Left ventricle myocardium inferior (tissue), 1 donor: ENCODE measurements around the gene PAX5. TPM values are rescaled to one million over a fixed set of nuclear protein-coding genes. Genes with fewer than 3 reads are reported as not detected.

ENCODE experiments used
- DNase-seq: peaks from one replicate; pipeline ENCODE4 v3.0.0-alpha.2; 2020
- H3K27ac ChIP-seq: fragments of 200-600 bp; replicated peaks from 2 replicates; pipeline ENCODE4 v1.8.0; 2021
- H3K27me3 ChIP-seq: fragments of 200-600 bp; 2 replicates; pipeline ENCODE4 v1.8.0; 2021; ENCODE audit warnings: low read depth
- H3K36me3 ChIP-seq: fragments of 200-600 bp; 2 replicates; pipeline ENCODE4 v1.8.0; 2021
- H3K4me1 ChIP-seq: fragments of 200-600 bp; 2 replicates; pipeline ENCODE4 v1.8.0; 2021
- H3K4me3 ChIP-seq: fragments of 200-600 bp; 2 replicates; pipeline ENCODE4 v1.8.0; 2021; ENCODE audit warnings: mild to moderate bottlenecking, moderate library complexity
- H3K9me3 ChIP-seq: fragments of 200-600 bp; replicated peaks from 2 replicates; pipeline ENCODE4 v1.8.0; 2021
- intact Hi-C: fragments of 100-400 bp; cut with micrococcal nuclease; formaldehyde crosslinking; loops from one replicate; pipeline ENCODE4 v1.11.0; 2022
- total RNA-seq: library from RNA; stranded (reverse); fragmentation: NEBNext Ultra II Directional; extraction: Animal tissue kit (Norgen Biotek cat#: 25700); gene quantifications from one replicate; pipeline ENCODE4 v1.2.1, GENCODE V29; 2021
- TF ChIP-seq, protein P1 (sequence below): fragments of 200-600 bp; IDR thresholded peaks from 2 replicates; pipeline ENCODE4 v1.8.0; 2021; ENCODE audit warnings: antibody characterized with exemption, mild to moderate bottlenecking, borderline replicate concordance
- donor health status: DM: no; HTN: yes; CAD: no; lungs with severe emphysema.

PAX5 gene
- total RNA-seq, 1 donor from 2014 or later, result not detected

GRCh38 chr9:36834736-36835135 lies 199.3 kb downstream of the PAX5 start:
- peaks cover 64% of the 10 kb centered on the region for H3K27me3 ChIP-seq
- no peak overlapping the region for H3K27ac ChIP-seq
- intact Hi-C loops, result no loop called here
- no peak overlapping the region for H3K4me3 ChIP-seq
- no peaks in the 10 kb centered on the region for H3K36me3 ChIP-seq
- no peak for DNase-seq
- H3K4me1 ChIP-seq, result no peaks in the 10 kb centered on the region
- TF ChIP-seq, protein P1, sequence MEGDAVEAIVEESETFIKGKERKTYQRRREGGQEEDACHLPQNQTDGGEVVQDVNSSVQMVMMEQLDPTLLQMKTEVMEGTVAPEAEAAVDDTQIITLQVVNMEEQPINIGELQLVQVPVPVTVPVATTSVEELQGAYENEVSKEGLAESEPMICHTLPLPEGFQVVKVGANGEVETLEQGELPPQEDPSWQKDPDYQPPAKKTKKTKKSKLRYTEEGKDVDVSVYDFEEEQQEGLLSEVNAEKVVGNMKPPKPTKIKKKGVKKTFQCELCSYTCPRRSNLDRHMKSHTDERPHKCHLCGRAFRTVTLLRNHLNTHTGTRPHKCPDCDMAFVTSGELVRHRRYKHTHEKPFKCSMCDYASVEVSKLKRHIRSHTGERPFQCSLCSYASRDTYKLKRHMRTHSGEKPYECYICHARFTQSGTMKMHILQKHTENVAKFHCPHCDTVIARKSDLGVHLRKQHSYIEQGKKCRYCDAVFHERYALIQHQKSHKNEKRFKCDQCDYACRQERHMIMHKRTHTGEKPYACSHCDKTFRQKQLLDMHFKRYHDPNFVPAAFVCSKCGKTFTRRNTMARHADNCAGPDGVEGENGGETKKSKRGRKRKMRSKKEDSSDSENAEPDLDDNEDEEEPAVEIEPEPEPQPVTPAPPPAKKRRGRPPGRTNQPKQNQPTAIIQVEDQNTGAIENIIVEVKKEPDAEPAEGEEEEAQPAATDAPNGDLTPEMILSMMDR, result no peak
- H3K9me3 ChIP-seq, result no peaks in the 10 kb centered on the region

DNA sequence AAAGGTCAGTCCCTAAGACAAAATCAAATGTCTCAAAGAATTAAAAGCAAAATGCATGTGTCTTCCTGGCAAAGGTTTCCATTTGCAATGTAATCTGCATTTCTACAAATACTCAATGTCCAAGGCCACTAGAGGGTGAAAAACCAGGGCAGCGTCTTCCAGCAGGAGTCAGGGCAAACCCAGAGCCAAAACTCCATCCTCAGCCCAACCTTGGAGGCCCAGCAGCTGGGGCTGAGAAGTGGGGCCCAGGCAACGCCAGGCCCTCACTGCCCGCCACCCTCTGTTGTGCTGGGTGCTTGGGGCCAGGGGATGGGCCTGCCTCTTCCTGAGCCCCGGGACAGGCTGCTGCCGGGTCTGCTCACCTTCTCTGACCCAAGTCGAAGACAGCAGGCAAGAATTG lies 200.1 kb downstream of the PAX5 start:
- Histone ChIP-seq H3K9me3 (no peaks in the 10 kb centered on the region), H3K4me1 (no peaks in the 10 kb centered on the region), H3K27me3 (peaks cover 62% of the 10 kb centered on the region), H3K27ac (no peak overlapping the region), H3K36me3 (no peaks in the 10 kb centered on the region), H3K4me3 (no peak overlapping the region)
- DNase-seq, result no peak
- TF ChIP-seq, protein P1, result no peak
- intact Hi-C loops, result no loop called here

DNA sequence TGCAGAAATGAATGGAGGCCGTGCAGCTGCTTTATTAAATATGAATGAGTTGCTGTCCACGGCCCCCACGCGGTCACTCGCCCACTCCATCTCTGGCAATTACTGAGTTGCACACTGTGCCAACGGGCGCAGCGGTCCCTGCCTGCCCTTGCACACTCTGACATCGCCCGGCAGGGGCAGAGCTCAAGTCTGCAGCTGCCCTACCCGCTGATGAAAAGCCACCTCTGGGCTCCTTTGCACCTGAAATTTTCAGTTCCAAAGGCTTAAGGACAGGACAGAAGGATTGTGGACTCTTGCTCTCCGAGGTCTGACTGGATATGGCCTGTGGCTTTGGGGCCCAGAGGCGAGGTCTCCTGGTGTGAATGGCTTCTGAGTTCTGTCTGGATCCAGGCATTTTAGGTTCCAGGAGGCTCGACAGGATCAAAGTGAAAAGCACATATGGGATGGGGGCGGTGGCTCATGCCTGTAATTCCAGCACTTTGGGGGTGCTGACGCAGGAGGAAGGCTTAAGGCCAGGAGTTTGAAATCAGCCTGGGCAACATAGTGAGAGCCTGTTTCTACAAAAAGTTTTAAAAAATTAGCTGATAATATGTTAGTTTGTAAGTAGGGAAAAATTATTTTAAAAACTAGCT lies 201.8 kb downstream of the PAX5 start:
- H3K36me3 ChIP-seq, result no peaks in the 10 kb centered on the region
- intact Hi-C loops, result no loop called here
- no peak for DNase-seq
- H3K4me3 ChIP-seq, result no peak overlapping the region
- H3K27ac ChIP-seq, result no peak overlapping the region
- H3K4me1 ChIP-seq, result no peaks in the 10 kb centered on the region
- TF ChIP-seq, protein P1, result no peak
- H3K27me3 ChIP-seq, result peaks cover 62% of the 10 kb centered on the region
- no peaks in the 10 kb centered on the region for H3K9me3 ChIP-seq

- H3K4me1 ChIP-seq, result no peaks in the 10 kb centered on the region
- no peak overlapping the region for H3K4me3 ChIP-seq
- H3K27me3 ChIP-seq, result peaks cover 68% of the 10 kb centered on the region
- no peaks in the 10 kb centered on the region for H3K9me3 ChIP-seq
- no peak for DNase-seq
- no peaks in the 10 kb centered on the region for H3K36me3 ChIP-seq
- TF ChIP-seq, protein P1, result no peak
- H3K27ac ChIP-seq, result no peak overlapping the region
- intact Hi-C loops, result no loop called here
Measured at GRCh38 chr9:36831381-36832161, 202.5 kb downstream of the PAX5 start.

DNA sequence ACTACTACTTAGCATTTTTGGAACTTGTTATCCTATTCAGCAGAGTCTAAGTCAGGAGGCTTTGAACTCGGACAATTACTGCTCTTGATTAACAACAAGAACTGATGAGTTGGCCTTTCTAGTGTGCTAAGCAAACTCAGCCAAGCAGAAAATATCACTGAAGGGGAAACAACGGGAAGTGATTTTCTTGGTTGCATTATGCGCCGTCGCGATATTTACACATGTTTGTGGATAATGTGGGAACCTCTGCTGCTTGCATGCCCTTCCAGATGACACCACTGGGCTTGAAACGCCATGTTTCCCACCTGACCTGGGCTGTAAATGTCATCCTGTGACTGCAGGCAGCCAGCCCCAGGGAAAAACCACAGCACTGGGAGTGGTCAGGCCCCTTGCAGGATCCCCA lies 205.5 kb downstream of the PAX5 start:
- no peak overlapping the region for H3K27ac ChIP-seq
- peaks cover 83% of the 10 kb centered on the region for H3K27me3 ChIP-seq
- no peak for DNase-seq
- TF ChIP-seq, protein P1, result no peak
- no peaks in the 10 kb centered on the region for H3K9me3 ChIP-seq
- intact Hi-C loops, result no loop called here
- no peak overlapping the region for H3K4me3 ChIP-seq
- no peaks in the 10 kb centered on the region for H3K36me3 ChIP-seq
- no peaks in the 10 kb centered on the region for H3K4me1 ChIP-seq
